GM10248 (cell line): ENCODE measurements around the gene CABP1.

Experiments used
- CTCF ChIA-PET: fragments of 300-600 bp; sonication (Branson Sonifier 250); formaldehyde crosslinking; extraction: SDS; loops from one replicate; lab custom pipeline; 2021; ENCODE audit warnings: antibody characterized with exemption; lab: Yijun Ruan, JAX
- POLR2A ChIA-PET: fragments of 350-650 bp; sonication (Branson Sonifier 250); formaldehyde crosslinking; extraction: SDS; loops from one replicate; lab custom pipeline; 2020; ENCODE audit warnings: antibody characterized with exemption; lab: Yijun Ruan, JAX
- DNase-seq: peaks from one replicate; pipeline ENCODE4 v3.0.0; 2012; ENCODE audit errors: extremely low spot score
- CTCF ChIP-seq: IDR thresholded peaks from 2 replicates; pipeline ENCODE4 v1.5.1; 2012; ENCODE audit warnings: mild to moderate bottlenecking, low read depth; ENCODE audit errors: extremely low read depth, missing control alignments, control extremely low read depth

CABP1 gene

GRCh38 chr12:120656008-120656407 is 15.6 kb downstream of the CABP1 start:
- ChIA-PET POLR2A (no interaction called here), CTCF (interaction anchor here (2.2 to 6.2 kb wide), 2 partner anchors 8 to 12 kb away, joined by 6 to 119 read pairs; no protein-coding TSS in a partner anchor)
- TF ChIP-seq CTCF, result no peak

GRCh38 chr12:120658286-120659150 is 18.1 kb downstream of the CABP1 start:
- ChIA-PET POLR2A (no interaction called here), CTCF (interaction anchor here (6.2 kb wide), 1 partner anchor 11 kb away, joined by 119 read pairs; no protein-coding TSS in a partner anchor)
- DNase-seq, result no peak
- no peak for TF ChIP-seq CTCF

More at GRCh38 chr12:120656008-120656407, 15.6 kb downstream of the CABP1 start:
- DNase-seq, result no peak

- no peak for TF ChIP-seq CTCF
- CTCF ChIA-PET, result interaction anchor here (6.2 kb wide), 1 partner anchor 11 kb away, joined by 119 read pairs; no protein-coding TSS in a partner anchor
- DNase-seq, result no peak
- POLR2A ChIA-PET, result no interaction called here
These were observed 18.7 kb downstream of the CABP1 start for GRCh38 chr12:120659151-120659525.

GRCh38 chr12:120661432-120661831 is 21.0 kb downstream of the CABP1 start:
- ChIA-PET CTCF (interaction anchor here (1.2 to 6.2 kb wide), 4 partner anchors 9 to 78 kb away, joined by 3 to 119 read pairs (median 24); no protein-coding TSS in a partner anchor), POLR2A (no interaction called here)
- no peak for TF ChIP-seq CTCF
- DNase-seq, result no peak

- POLR2A ChIA-PET, result interaction anchor here (0.7 kb wide), 1 partner anchor 14 kb away, joined by 4 read pairs; no protein-coding TSS in a partner anchor
- peak; percentile 83 for DNase-seq
- no peak for TF ChIP-seq CTCF
- CTCF ChIA-PET, result interaction anchor here (1.5 to 3.6 kb wide), 4 partner anchors 10 to 309 kb away, joined by 3 to 45 read pairs (median 4); no protein-coding TSS in a partner anchor
These were observed 22.5 kb downstream of the CABP1 start for GRCh38 chr12:120662879-120663278.

GRCh38 chr12:120663741-120664140 is 23.3 kb downstream of the CABP1 start:
- POLR2A ChIA-PET, result no interaction called here
- CTCF ChIA-PET, result interaction anchor here (1.4 to 3.6 kb wide), 6 partner anchors 10 to 309 kb away, joined by 3 to 45 read pairs (median 4); no protein-coding TSS in a partner anchor
- DNase-seq, result no peak
- no peak for TF ChIP-seq CTCF
